Measurements from ENCODE around the gene EPHB2.
"Not testable (repeated sequence)": the region's sequence is repeated elsewhere in the genome, so short reads cannot be mapped to it uniquely, and the experiment has no call there.

Gene EPHB2

GRCh38 chr1:22705586-22705985, 5.1 kb upstream of the EPHB2 start:
- Mint-ChIP-seq H3K4me1 (ENCODE audit: low read depth) (peaks cover 1% of the 10 kb centered on the region), H3K27ac (no peak overlapping the region), H3K4me3 (no peak overlapping the region), H3K36me3 (ENCODE audit: low read depth) (peaks cover 2% of the 10 kb centered on the region), H3K9me3 (no peaks in the 10 kb centered on the region), H3K27me3 (ENCODE audit: low read depth) (peaks cover 27% of the 10 kb centered on the region)

- not testable (repeated sequence) for H3K27ac Mint-ChIP-seq; H3K4me1 Mint-ChIP-seq (ENCODE audit: low read depth); H3K4me3 Mint-ChIP-seq; H3K36me3 Mint-ChIP-seq (ENCODE audit: low read depth); H3K9me3 Mint-ChIP-seq
- H3K27me3 Mint-ChIP-seq (ENCODE audit: low read depth), result peaks cover 27% of the 10 kb centered on the region
Measured at GRCh38 chr1:22706100-22706499, 4.5 kb upstream of the EPHB2 start.

- no peaks in the 10 kb centered on the region for H3K9me3 Mint-ChIP-seq
- no peak overlapping the region for H3K27ac Mint-ChIP-seq
- peaks cover 2% of the 10 kb centered on the region for H3K36me3 Mint-ChIP-seq (ENCODE audit: low read depth)
- H3K4me3 Mint-ChIP-seq, result no peak overlapping the region
- peaks cover 49% of the 10 kb centered on the region for H3K27me3 Mint-ChIP-seq (ENCODE audit: low read depth)
- H3K4me1 Mint-ChIP-seq (ENCODE audit: low read depth), result peaks cover 1% of the 10 kb centered on the region
Measured at GRCh38 chr1:22708777-22709176, 1.9 kb upstream of the EPHB2 start.

GRCh38 chr1:22709227-22709626, 1.4 kb upstream of the EPHB2 start:
- Mint-ChIP-seq H3K9me3 (no peaks in the 10 kb centered on the region), H3K27ac (no peak overlapping the region), H3K27me3 (ENCODE audit: low read depth) (peaks cover 53% of the 10 kb centered on the region), H3K4me1 (ENCODE audit: low read depth) (peaks cover 1% of the 10 kb centered on the region), H3K36me3 (ENCODE audit: low read depth) (peaks cover 2% of the 10 kb centered on the region), H3K4me3 (no peak overlapping the region)

GRCh38 chr1:22709891-22710700, 543 bp upstream of the EPHB2 start:
- Mint-ChIP-seq H3K36me3 (ENCODE audit: low read depth) (peaks cover 2% of the 10 kb centered on the region), H3K4me1 (ENCODE audit: low read depth) (peaks cover 1% of the 10 kb centered on the region), H3K27ac (no peak overlapping the region), H3K4me3 (peak overlapping the region; percentile 40), H3K9me3 (no peaks in the 10 kb centered on the region), H3K27me3 (ENCODE audit: low read depth) (peaks cover 61% of the 10 kb centered on the region)

GRCh38 chr1:22711071-22711470, 432 bp downstream of the EPHB2 start:
- Mint-ChIP-seq H3K27ac (no peak overlapping the region), H3K36me3 (ENCODE audit: low read depth) (peaks cover 2% of the 10 kb centered on the region), H3K27me3 (ENCODE audit: low read depth) (peaks cover 64% of the 10 kb centered on the region), H3K4me1 (ENCODE audit: low read depth) (peaks cover 1% of the 10 kb centered on the region), H3K4me3 (no peak overlapping the region), H3K9me3 (no peaks in the 10 kb centered on the region)

- Mint-ChIP-seq H3K9me3 (no peaks in the 10 kb centered on the region), H3K4me1 (ENCODE audit: low read depth) (peaks cover 1% of the 10 kb centered on the region), H3K4me3 (no peak overlapping the region), H3K36me3 (ENCODE audit: low read depth) (peaks cover 2% of the 10 kb centered on the region), H3K27me3 (ENCODE audit: low read depth) (peaks cover 64% of the 10 kb centered on the region), H3K27ac (no peak overlapping the region)
Measured at GRCh38 chr1:22711591-22712501, 1.2 kb downstream of the EPHB2 start.

- Mint-ChIP-seq H3K4me1 (ENCODE audit: low read depth) (peaks cover 1% of the 10 kb centered on the region), H3K27ac (no peak overlapping the region), H3K27me3 (ENCODE audit: low read depth) (peaks cover 62% of the 10 kb centered on the region), H3K4me3 (no peak overlapping the region), H3K36me3 (ENCODE audit: low read depth) (peaks cover 2% of the 10 kb centered on the region), H3K9me3 (no peaks in the 10 kb centered on the region)
Measured at GRCh38 chr1:22712502-22713271, 2.0 kb downstream of the EPHB2 start.

GRCh38 chr1:22714455-22714854, 3.8 kb downstream of the EPHB2 start:
- no peaks in the 10 kb centered on the region for H3K9me3 Mint-ChIP-seq
- no peak overlapping the region for H3K4me3 Mint-ChIP-seq
- peaks cover 1% of the 10 kb centered on the region for H3K4me1 Mint-ChIP-seq (ENCODE audit: low read depth)
- H3K36me3 Mint-ChIP-seq (ENCODE audit: low read depth), result peaks cover 2% of the 10 kb centered on the region
- peaks cover 45% of the 10 kb centered on the region for H3K27me3 Mint-ChIP-seq (ENCODE audit: low read depth)
- H3K27ac Mint-ChIP-seq, result no peak overlapping the region

- Mint-ChIP-seq H3K4me3 (no peak overlapping the region), H3K27me3 (ENCODE audit: low read depth) (peaks cover 33% of the 10 kb centered on the region), H3K27ac (no peak overlapping the region), H3K4me1 (ENCODE audit: low read depth) (no peaks in the 10 kb centered on the region), H3K9me3 (no peaks in the 10 kb centered on the region), H3K36me3 (ENCODE audit: low read depth) (no peaks in the 10 kb centered on the region)
Measured at GRCh38 chr1:22717037-22717760, 6.6 kb downstream of the EPHB2 start.

GRCh38 chr1:22721122-22721873, 10.7 kb downstream of the EPHB2 start:
- no peak overlapping the region for H3K27ac Mint-ChIP-seq
- H3K9me3 Mint-ChIP-seq, result no peaks in the 10 kb centered on the region
- no peaks in the 10 kb centered on the region for H3K4me1 Mint-ChIP-seq (ENCODE audit: low read depth)
- H3K4me3 Mint-ChIP-seq, result no peak overlapping the region
- H3K27me3 Mint-ChIP-seq (ENCODE audit: low read depth), result no peaks in the 10 kb centered on the region
- no peaks in the 10 kb centered on the region for H3K36me3 Mint-ChIP-seq (ENCODE audit: low read depth)

- Mint-ChIP-seq H3K27ac (no peak overlapping the region), H3K36me3 (ENCODE audit: low read depth) (no peaks in the 10 kb centered on the region), H3K4me3 (no peak overlapping the region), H3K9me3 (no peaks in the 10 kb centered on the region), H3K27me3 (ENCODE audit: low read depth) (peaks cover 5% of the 10 kb centered on the region), H3K4me1 (ENCODE audit: low read depth) (no peaks in the 10 kb centered on the region)
Measured at GRCh38 chr1:22722901-22723550, 12.4 kb downstream of the EPHB2 start.

- Mint-ChIP-seq H3K4me3 (no peak overlapping the region), H3K27me3 (ENCODE audit: low read depth) (peaks cover 5% of the 10 kb centered on the region), H3K9me3 (no peaks in the 10 kb centered on the region)
Measured at GRCh38 chr1:22727873-22728272, 17.2 kb downstream of the EPHB2 start.

More at GRCh38 chr1:22727873-22728272, 17.2 kb downstream of the EPHB2 start:
- Mint-ChIP-seq H3K4me1 (ENCODE audit: low read depth) (no peaks in the 10 kb centered on the region), H3K36me3 (ENCODE audit: low read depth) (no peaks in the 10 kb centered on the region), H3K27ac (no peak overlapping the region)

Data from T-helper 1 cell treated with Interleukin-12 subunit alpha and Interleukin-12 subunit beta and Interleukin-4 antibody, amounts not matched to agents 30 μg/mL and 1 μg/mL, for 36 hours (primary cell).